NCI-H1436 (cell line): ENCODE measurements around the gene LCE4A.

Source experiments
- DNase-seq: peaks from one replicate; lab custom pipeline; 2025; lab: John Stamatoyannopoulos, UW

LCE4A gene

DNA sequence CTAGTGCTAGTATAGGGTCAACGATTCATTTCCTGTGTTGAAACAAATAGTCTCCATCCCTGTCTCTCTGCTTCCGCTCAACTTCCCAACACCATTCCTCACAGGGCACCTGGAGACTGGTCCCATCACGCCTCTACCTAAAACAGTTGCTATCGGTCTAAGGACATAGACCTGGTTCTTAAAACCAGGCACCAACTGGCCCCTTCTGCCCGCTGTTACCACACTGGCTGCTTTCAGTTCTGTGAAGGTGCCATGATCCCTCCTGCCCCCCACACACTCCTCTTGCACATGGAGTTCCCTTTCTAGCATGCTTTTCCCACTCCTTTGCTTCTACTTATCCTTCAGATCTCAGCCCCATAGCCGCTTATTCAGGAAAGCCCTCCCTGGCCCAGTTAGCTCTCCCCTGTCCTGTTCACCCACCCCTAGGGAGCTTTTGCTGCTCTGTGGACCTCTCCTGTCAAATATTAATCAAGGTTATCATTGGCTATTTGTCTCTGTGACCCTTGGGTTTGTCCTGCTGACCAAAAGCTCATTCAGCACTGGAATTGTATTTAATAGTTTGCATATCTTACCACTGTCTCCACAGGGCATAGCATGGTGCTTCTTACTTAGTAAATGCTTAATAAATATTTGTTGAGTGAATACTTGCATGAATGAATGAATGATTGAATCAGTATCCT lies 37.9 kb downstream of the LCE4A start:
- no peak for DNase-seq

- DNase-seq: no peak
These were observed 39.9 kb downstream of the LCE4A start for GRCh38 chr1:152747831-152748230.

DNA sequence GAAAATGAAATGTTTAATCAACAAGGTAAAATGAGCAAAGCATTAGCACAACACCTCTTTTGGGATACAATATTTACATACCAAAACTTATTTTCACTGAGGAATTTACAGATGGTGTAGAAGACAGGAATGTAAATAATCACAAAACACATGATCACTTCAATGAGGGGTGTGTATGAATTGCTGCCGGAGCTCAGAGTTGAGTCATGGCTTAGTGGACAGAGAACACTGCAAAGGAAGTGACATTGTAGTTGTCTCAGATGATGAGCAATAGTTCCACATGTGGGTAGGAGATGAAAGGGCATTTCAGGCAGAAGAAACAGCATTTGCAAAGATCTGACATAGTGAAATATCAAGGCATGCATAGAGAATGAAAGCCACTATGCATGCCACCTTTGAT lies 44.3 kb downstream of the LCE4A start:
- DNase-seq: no peak

DNA sequence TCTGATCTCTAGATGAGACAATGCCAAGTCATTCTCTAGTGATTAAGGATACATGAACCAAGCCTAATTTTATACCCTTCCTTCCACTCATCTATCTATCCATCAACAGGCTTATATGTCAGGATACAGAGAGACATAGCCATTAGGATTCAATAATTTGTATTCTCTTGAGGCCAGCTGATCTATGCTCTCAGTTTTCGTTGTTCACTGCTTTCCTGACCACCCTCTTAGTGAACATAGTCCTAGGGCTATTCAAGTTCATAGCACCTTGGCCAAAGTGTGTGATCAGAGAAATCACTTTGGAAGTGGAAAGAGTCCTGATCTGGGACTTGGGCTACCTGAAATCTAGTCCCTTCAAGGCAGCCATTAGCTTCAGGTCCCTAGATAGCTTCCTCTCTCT lies 45.6 kb downstream of the LCE4A start:
- no peak for DNase-seq

DNA sequence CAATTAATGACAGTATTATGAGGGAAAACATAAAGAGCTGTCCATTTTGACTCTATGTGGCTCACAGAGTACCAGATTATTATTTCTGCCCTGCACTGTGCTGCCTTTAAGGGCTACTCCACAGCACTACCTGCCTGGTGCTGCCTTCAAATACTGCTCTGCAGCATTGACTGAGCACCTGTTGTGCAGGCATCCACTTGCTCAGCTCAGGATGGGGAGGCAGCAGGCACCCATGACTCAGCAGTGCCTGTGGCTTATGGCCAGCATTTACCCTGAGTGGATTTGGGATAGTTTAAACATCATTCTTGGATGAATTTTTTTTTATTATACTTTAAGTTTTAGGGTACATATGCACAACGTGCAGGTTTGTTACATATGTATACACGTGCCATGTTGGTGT lies 48.9 kb downstream of the LCE4A start:
- DNase-seq: no peak

GRCh38 chr1:152757747-152758146 lies 49.8 kb downstream of the LCE4A start, which contains the start of gene KPRP:
TSS of gene KPRP (plus strand) at chr1:152758025. CDS start at chr1:152759589, 1,564 bp downstream.
- DNase-seq: no peak

GRCh38 chr1:152758636-152759035 lies 50.7 kb downstream of the LCE4A start:
- DNase-seq: no peak
